Peyer's patch (tissue), 4 donors: Measurements from ENCODE around the gene LAMA1.

Experiments used
- POLR2A ChIP-seq, 2 donors: fragments of 450-650 bp; IDR thresholded peaks; one replicate each; pipeline ENCODE4 v1.5.1; 2017; ENCODE audit warnings: antibody characterized with exemption in 2 of 2, mild to moderate bottlenecking in 2 of 2, moderate library complexity in 2 of 2
- TF ChIP-seq, protein P1 (sequence below), 6 experiments: fragments of 450-650 bp in 4 of 6; fragments of 200-600 bp in 2 of 6; sonication (generic) in 1 of 6; IDR thresholded peaks; one replicate each; pipeline ENCODE4 v1.5.1; 2017 to 2019; ENCODE audit warnings: antibody characterized with exemption in 6 of 6, mild to moderate bottlenecking in 3 of 6, moderate library complexity in 1 of 6

DNA sequence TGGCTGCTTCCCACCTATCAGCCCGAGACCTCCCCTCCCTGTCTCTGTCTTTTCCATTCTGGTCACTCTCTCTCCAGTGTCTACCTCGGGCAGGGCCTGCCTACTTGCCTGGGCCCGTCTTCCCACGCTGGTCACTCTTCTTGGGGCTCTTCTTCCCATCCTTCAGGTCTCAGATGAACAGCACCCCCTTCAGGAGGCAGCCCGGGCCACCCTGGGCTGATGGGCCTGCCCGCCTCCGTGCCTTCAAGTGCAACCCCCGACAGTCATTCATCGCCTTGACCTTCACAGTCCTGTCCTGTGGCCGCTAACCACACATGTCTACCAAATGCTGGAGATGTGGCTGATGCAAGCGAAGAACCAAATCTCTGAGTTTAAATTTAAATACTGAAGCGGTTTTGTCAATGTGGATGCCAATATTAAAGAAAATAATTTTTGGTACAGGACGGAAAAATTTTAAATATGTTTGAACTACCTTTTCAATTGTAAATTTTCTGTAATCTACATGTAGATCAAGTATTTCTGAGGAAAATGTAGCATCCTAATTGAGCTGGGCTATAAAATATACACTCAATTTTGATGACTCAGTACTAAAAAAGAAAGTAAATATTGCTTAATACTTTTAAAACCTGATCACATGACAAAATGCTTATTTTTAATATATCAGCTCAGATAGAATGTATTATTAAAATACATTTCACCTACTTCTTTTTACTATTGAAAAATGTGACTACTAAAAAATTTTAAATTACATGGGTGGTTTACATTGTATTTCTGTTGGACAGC lies 96.4 kb downstream of the LAMA1 start:
- TF ChIP-seq, protein P1, sequence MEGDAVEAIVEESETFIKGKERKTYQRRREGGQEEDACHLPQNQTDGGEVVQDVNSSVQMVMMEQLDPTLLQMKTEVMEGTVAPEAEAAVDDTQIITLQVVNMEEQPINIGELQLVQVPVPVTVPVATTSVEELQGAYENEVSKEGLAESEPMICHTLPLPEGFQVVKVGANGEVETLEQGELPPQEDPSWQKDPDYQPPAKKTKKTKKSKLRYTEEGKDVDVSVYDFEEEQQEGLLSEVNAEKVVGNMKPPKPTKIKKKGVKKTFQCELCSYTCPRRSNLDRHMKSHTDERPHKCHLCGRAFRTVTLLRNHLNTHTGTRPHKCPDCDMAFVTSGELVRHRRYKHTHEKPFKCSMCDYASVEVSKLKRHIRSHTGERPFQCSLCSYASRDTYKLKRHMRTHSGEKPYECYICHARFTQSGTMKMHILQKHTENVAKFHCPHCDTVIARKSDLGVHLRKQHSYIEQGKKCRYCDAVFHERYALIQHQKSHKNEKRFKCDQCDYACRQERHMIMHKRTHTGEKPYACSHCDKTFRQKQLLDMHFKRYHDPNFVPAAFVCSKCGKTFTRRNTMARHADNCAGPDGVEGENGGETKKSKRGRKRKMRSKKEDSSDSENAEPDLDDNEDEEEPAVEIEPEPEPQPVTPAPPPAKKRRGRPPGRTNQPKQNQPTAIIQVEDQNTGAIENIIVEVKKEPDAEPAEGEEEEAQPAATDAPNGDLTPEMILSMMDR (IDR thresholded peaks at IDR 0.05), result no peak
- TF ChIP-seq POLR2A (IDR thresholded peaks at IDR 0.05), result no peak
